Loucy (cell line): ENCODE results near the gene SREK1IP1.

Source experiments
- EZH2phosphoT487 ChIP-seq: fragments of 200-600 bp; IDR thresholded peaks from 2 replicates; pipeline ENCODE4 v1.6.1; 2018; ENCODE audit warnings: antibody characterized with exemption, mild to moderate bottlenecking, moderate library complexity, borderline replicate concordance
- TF ChIP-seq, protein P1 (sequence below): fragments of 200-600 bp; sonication (generic); conservative IDR thresholded peaks from 2 replicates; pipeline ENCODE4 v1.5.1; 2014; ENCODE audit warnings: mild to moderate bottlenecking, antibody characterized with exemption, low read length

DNA sequence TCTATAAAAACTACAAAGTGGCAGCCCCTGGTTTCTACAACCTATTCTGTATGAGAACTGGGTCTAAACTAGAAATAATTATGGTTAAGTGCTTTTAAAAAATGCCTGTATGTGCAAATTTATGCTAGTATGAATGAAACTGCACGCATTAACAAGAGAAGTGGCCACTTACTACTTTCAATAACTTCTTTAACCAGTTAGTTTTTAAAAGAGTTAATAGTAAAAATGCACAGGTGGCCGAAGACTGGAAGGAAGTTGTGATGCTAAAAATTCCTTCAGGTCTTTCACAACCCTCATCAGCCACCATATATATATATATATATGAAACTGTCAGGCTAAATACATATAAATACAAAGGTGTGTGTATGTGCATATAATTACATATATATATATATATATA is 41.3 kb downstream of the SREK1IP1 start:
- TF ChIP-seq EZH2phosphoT487: no peak
- TF ChIP-seq, protein P1, sequence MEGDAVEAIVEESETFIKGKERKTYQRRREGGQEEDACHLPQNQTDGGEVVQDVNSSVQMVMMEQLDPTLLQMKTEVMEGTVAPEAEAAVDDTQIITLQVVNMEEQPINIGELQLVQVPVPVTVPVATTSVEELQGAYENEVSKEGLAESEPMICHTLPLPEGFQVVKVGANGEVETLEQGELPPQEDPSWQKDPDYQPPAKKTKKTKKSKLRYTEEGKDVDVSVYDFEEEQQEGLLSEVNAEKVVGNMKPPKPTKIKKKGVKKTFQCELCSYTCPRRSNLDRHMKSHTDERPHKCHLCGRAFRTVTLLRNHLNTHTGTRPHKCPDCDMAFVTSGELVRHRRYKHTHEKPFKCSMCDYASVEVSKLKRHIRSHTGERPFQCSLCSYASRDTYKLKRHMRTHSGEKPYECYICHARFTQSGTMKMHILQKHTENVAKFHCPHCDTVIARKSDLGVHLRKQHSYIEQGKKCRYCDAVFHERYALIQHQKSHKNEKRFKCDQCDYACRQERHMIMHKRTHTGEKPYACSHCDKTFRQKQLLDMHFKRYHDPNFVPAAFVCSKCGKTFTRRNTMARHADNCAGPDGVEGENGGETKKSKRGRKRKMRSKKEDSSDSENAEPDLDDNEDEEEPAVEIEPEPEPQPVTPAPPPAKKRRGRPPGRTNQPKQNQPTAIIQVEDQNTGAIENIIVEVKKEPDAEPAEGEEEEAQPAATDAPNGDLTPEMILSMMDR: no peak
